Medulla oblongata (tissue), 1 donor: Measurements from ENCODE around the gene KLHL10.
"Not testable (repeated sequence)": the region's sequence is repeated elsewhere in the genome, so short reads cannot be mapped to it uniquely, and the experiment has no call there.

Experiments used
- DNase-seq: peaks from one replicate; pipeline ENCODE4 v3.0.0-alpha.2; 2015; ENCODE audit errors: extremely low spot score

The KLHL10 gene

GRCh38 chr17:41813152-41813680, 24.4 kb upstream of the KLHL10 start:
- no peak for DNase-seq

GRCh38 chr17:41813699-41814124, 23.9 kb upstream of the KLHL10 start:
- no peak for DNase-seq

- no peak for DNase-seq
These were observed 23.4 kb upstream of the KLHL10 start for GRCh38 chr17:41814195-41814594.

GRCh38 chr17:41816637-41817320, 20.8 kb upstream of the KLHL10 start:
- DNase-seq: no peak

GRCh38 chr17:41818024-41818423, 19.6 kb upstream of the KLHL10 start:
- DNase-seq: no peak

- DNase-seq: no peak
These were observed 15.8 kb upstream of the KLHL10 start for GRCh38 chr17:41821776-41822175.

GRCh38 chr17:41822216-41823140, 15.1 kb upstream of the KLHL10 start:
- DNase-seq: no peak

- no peak for DNase-seq
These were observed 14.5 kb upstream of the KLHL10 start for GRCh38 chr17:41823141-41823524.

GRCh38 chr17:41823580-41823979, 14.0 kb upstream of the KLHL10 start:
- DNase-seq: no peak

GRCh38 chr17:41824086-41824485, 13.5 kb upstream of the KLHL10 start:
- no peak for DNase-seq

- DNase-seq: no peak
These were observed 12.3 kb upstream of the KLHL10 start for GRCh38 chr17:41825175-41825845.

GRCh38 chr17:41829961-41830360, 7.7 kb upstream of the KLHL10 start:
- not testable (repeated sequence) for DNase-seq

- no peak for DNase-seq
These were observed 2.3 kb upstream of the KLHL10 start for GRCh38 chr17:41835214-41835799.

GRCh38 chr17:41835800-41836549, 1.6 kb upstream of the KLHL10 start, which contains the start of gene NT5C3B:
Gene NT5C3B, minus strand, starts transcription at chr17:41836232. Its CDS starts 39 bp downstream, at chr17:41836193.
- DNase-seq: peak; percentile 56

- no peak for DNase-seq
These were observed 952 bp upstream of the KLHL10 start for GRCh38 chr17:41836550-41837196.

- DNase-seq: not testable (repeated sequence)
These were observed 1.8 kb downstream of the KLHL10 start for GRCh38 chr17:41839448-41839847.

GRCh38 chr17:41840781-41841180, 3.2 kb downstream of the KLHL10 start:
- DNase-seq: not testable (repeated sequence)

- DNase-seq: no peak
These were observed 7.3 kb downstream of the KLHL10 start for GRCh38 chr17:41844971-41845370.

- no peak for DNase-seq
These were observed 11.2 kb downstream of the KLHL10 start for GRCh38 chr17:41848788-41849187.

GRCh38 chr17:41849251-41849990, 11.8 kb downstream of the KLHL10 start:
- no peak for DNase-seq
